Femur (tissue), 1 donor: Measurements from ENCODE around the gene RBMS2.
A peak's percentile ranks its signal among the peaks of the same experiment; 100 is the strongest.

Source experiments
- DNase-seq: peaks from one replicate; pipeline ENCODE4 v3.0.0-alpha.2; 2017

The RBMS2 gene

DNA sequence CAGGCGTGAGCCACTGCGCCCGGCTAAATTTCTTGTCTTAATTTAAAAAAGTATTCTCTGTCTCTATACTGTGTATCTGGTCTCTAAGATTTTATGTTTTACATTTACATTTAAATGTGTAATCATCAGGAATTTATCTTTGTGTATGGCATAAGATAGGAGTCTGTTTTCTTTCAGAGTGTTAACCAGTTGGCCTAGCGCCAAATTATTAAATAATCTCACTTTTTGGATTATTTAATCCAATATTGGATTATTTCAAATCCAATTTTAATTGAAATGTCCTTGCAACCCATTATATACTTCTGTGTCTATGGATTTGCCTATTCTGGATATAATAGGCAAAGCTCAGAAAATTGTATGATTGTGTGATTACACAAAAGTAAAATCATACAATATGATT is 63.5 kb downstream of the RBMS2 start:
- DNase-seq = no peak

DNA sequence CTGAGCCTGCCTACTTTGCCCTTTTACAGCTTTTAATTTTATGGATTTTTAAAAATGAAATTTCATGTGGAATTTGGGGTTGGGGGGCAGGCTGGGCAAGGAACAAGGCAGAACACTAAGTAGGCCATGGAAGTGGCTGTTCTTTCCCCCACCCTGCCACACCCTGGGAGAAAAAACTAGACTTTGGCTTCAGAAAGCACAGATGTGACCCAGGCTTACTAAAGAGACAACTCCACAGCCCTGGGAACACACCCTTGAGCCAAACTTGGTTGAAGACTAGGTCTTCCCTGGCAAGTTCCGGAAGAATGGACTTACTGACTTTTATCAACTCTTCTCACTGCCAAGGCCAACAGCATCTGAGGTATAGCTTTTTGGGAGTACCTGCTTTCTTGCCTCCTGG is 68.2 kb downstream of the RBMS2 start:
- no peak for DNase-seq

DNA sequence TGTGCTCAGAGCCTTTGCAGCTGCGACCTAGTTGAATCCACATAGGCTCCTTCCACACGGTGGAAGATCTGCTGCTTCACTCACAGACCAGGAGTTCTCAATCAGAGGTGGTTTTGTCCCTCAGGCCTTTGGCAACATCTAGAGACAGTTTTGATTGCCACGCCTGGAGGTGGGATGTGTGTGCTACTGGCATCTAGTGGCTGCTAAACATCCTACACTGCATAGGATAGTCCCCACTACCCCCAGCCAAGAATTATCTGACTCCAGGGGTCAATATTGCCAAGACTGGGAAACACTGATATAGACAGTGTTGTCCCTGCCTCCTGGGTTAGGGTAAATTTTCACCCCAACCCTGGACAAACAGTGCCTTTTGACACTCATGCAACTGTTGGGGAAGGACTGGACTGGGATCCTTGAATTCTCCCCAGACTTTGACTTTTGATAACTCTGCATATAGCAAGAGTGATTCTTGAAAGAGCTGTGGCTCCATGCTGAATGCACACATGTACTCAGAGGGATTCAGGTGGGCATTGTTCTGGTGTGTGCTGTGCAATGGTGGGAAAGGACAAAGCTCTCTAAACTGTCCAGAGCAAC is 68.7 kb downstream of the RBMS2 start:
- no peak for DNase-seq

DNA sequence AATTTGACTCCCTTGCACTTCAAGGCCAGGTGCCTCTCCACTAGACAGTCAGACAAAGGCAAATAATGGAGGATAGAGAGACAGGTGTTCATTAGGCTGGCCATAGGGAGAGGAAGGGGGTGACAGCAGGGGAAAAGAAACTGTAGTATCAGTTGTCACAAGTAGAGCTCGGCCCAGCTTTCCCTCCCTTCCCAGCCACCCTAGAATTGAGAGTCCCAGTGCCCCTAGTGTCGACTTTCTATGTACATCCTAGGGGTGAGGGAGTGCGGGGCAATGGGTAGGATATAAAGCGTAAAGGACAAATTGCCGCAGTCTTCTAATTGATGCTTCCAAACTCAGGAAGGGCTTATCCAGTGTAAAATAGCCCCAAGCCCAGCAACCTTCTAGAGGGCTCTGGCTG is 69.5 kb downstream of the RBMS2 start:
- no peak for DNase-seq

DNA sequence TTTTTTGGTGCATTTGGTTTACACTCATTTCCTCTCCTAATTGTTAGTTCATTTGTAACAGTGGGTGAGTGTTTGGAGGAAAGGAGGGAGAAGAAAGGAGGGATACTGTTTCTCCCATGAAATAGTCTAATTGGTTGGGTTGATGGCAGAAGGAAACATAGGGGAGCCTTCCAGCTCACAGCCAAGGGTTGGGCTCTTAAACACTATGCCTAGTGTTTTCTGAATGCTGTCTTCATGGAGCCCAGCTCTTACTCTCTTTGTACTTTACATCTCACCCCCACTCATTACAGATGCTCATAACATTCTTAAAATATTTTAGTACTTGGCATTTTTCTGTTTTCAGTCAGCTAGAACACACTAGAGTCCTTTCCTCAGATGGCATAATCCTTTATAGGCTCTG is 70.3 kb downstream of the RBMS2 start:
- DNase-seq = no peak

DNA sequence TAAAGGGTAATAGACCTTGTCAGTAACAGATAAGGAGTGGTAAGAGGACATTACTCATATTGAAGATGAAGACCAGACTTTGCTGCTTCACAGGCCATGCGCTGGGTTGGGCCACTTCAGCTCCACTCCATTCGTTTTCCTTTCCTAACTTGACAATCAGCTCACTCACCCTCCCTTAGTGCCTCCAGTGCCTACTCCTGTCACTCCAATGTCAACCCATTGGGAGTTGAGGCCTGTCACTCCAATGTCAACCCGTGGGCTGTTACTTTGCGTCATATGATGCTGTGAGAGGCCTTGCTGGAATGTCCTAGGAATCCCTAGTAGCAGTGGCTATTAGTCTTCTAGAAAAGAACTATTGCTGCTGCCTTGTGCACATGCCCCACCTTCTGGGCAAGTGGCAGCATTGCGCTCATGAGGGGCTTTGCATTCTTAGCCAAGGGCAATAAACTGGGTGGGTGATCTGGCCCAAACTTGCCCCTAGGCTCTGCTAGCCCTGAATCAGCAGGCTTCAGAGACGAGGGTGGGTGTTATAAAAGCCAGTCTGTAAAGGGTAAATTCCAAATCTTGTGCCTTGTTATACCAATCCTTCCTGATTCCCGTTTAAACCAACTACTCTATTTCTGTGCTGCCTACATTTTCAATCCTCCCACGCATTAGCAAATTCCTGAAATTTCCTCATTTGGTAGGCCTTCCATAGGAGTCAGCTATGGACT is 72.4 kb downstream of the RBMS2 start:
- peak; percentile 64 for DNase-seq

DNA sequence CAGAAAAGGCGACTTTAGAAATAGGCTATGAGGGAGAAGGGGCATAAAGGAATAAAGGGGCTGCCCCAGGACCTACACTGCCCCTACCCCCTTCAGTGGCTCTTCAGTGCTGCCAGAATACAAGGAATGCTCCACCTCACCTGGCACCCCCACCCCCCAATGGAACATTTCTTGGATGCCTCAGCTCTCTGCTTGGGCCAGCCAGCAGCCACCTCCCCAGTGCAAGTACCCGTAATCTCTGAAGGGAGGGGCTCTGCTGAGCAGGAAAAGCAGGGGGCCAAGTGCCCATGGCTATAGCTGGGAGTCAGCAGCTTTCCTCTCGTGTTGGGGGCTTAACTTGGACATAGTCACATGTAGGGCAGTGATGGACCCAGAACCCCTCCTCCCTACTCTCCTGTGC is 75.2 kb downstream of the RBMS2 start:
- no peak for DNase-seq

DNA sequence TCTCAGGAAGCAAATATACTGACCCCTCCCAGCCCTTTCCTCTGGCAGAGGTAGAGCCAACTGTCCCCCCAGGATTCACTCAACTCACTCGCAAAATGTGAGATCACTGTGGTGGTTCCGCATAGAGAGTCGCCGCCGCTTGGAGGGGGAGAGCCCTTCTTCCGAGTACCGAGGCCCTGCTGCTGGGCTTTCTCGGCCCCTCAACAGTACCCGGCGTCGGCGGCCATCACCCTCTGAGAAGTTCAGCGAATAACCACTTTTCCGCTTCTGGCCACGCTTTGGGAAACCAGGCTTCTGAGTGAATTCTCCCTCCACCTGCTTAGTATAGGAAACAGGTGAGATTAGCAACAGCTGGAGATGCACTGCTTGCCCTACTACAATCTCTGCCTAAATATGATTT is 77.4 kb downstream of the RBMS2 start:
- DNase-seq = no peak

DNA sequence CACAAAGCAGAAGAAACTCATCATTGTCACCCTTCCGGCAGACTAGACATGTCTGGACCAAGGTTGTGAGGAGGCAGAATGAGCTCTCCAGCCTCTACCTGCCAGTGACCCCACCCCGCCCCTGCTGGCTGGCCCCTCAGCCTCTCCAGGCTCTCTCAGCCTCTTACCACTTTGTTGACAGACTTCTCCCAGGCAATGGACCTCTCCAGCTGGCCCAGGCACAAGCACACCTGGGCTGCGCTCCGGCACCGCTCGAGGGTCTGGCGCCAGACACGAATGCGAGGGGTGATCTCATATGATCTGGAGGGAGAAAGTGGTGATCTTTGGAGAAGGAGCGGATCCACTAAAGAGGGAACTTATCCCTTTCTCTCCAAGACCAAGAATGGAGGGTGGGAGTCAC is 78.2 kb downstream of the RBMS2 start:
- no peak for DNase-seq

DNA sequence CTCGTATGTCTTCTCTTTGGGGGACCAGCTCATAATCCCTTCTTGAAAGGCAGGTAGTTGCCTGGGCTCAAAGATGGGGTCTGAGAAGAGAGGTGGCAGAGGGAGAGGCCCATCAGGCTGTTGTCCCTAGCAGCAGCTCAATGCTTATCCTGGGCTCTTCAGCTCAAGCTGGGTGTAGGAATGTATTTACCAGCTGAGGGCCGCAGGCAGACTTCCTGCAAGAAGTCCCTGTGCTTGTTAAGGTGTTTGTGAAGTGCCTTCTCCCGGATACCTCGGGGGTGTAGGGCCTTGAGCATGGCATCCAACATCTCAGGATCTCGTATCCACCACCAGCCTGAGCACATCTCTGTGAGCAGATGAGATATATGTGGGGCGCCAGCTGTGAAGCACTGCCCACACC is 79.1 kb downstream of the RBMS2 start:
- DNase-seq = no peak

DNA sequence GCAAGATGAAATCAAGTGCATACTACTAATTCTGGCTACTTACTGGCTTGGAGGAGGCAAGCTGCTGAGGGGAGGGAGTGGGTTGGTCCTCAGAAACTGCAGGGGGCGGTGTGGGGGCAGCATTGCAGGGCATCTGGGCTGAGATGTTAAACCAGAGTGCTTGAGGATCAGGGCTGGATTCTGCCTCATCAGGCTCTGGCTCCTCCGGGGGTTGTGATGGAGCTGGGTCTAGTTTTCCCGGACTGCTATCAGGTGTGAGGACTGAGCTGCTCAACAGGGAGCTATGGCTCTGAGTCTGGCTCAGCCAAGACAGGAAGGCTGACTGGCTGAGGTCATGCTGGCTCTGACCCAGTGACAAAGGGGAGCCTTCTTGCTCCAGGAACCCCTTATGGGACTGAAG is 79.9 kb downstream of the RBMS2 start:
- DNase-seq = no peak

DNA sequence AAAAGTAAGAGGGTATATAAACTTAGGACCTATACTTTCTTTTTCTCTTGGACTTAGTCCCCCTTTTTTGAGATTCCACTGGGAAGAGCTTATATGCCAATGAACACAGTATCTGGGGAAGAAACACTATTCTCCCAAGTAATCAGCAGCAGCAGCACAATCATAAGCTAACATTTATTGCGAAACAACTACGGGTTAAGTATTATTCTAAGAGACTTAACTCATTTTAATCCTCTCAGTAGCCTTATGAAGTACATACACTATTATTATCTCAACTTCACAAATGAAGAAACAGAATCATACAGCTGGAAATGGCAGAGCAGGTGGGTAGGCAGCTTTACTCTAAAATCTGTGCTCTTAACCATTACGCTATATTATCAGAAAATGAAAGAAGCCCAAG is 80.6 kb downstream of the RBMS2 start:
- no peak for DNase-seq

DNA sequence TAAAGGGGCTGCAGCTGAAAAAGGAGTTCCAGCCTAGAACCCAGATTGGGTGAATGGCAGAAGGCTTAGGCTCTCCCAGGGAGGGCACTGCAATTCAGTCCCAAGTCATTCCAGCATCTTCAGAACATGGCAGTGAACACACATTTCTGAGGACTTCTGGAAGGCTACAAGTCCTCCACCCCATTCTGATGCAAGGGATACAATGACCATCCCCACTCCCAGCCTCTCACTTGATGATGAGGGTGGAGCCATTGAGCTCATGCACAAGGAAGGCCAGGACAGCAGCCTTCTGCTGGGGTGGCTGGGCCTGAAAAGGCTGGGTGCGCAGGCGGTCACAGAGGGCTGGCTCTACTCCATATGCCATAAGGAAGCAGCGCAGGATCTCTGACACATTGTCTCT is 82.7 kb downstream of the RBMS2 start:
- no peak for DNase-seq

DNA sequence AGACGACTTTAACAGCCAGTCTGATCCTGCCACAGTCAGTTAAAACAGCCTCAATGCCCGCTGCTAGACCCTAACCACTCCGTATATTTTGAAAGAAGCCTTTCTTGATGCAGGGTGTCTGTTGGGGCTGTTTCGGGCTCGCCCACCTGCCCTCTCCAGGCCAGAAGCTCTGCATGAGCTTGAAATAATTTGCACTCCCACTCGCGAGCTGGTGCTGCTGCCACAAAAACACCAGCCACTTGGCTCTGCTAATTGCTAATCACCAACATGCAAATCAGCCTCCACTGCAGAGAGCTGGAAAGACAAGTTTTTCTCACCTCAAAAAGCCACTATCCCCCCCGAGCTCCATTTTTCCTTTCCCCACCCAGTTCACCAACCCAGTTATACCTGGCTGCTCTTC is 93.0 kb downstream of the RBMS2 start:
- no peak for DNase-seq

DNA sequence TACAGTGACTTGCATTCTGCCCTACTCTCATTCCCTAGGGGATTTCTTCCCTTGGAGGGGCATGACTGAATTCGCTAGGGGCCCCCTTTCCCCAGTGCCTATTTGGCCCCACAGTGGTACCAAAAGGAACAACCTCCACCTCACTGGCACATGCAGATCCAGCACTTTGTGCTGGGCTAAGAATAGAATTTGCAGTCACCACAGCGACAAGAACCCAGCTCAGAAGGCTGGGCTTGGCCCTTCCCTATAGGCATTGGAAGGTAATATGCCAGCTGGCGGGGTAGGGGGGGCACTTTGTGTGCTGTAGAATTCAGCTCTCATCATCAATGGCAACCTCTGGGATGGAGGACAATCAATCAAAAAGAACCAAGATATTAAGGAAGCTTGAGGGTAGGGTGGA is 94.6 kb downstream of the RBMS2 start:
- DNase-seq = no peak

DNA sequence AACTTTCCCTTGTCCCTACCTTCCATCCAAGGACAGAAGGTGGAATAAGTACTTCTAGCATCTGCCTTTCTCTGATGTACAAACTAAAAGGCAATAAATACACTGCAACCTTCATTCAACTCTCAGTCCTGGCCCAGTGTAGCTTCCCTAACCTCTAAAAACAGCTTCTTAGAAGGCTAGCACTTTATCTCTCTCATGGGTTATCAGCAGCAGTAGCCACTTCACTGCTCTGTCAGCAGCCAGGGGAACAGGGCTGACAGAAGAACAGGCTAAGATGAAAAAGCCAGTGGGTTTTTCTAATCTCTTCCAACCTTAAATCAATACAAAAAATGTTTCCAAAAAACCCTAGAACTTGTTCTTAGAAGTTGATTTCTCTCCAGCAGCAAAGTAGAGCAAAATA is 95.3 kb downstream of the RBMS2 start:
- DNase-seq = no peak

DNA sequence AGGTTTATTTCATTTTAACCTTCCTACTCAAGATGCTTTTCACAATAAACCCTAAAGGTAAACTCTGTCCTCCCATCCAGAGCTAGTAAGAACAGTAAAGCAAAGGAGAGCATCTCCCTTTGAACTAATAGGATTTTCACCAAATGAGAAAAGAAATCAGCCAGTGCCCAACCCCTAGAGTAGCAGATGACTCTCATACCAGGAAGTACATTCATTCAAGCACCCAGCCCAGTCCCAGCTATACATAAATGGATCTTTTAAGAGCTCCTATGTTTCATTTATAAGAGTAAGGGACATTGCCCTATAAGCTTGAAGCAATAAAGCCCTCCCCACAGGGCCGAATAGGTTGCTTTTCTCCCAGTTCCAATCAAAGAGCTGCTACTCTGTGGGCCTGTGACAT is 100.9 kb downstream of the RBMS2 start:
- DNase-seq = no peak

DNA sequence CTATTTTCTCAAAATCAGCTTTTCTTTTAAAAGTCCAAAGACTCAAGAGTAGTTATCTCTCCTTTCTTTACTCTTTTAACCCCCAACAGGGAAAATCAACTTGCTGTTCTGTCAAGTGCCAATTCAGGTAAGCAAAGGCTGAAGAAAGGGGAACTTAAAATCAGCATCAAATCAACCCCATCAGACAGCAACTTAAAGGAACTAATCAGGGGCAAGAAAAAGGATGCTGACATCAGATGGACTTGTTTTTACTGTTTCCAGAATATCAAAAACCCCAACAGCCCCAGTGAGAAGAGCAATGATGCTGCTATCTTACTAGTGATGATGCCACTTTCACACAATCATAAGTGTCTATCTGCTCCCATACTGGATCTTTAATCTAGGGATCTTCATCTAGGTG is 105.1 kb downstream of the RBMS2 start:
- DNase-seq = no peak

DNA sequence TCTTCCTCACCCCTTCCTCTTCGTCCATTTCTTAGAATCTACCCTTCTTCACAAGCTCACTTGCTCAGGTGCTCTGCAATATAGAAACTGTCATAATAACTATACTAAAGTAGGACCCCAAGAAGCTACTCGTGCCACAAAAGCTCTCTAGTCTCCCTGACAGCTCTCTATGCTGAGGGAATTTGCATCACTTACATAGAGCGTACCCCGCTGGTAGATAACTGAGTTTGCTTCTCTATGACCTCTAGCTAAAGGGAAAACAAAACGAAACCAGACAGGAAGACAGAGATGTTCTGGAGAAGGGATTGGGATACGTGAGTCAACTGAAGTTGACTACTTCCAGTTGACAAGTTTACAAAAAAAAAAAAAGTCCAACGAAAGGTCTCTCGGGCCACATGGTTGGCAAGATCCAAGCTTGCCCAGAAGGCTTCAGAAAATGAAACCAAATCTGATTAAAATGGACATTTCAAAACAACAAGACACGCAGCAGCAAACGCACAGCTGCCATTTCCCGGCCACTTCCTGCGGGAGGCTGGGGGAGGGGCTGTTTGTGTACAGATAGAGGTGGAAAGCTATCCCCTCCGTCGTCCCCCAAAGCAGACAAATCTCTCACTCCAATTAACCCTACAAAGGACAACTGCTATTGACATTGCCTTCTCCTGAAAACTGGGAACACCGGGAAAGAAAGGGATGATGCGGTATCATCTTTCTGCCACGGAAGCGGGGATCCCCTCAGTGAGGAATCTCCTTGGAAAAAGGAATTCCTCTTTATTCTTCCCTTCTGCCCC is 107.2 kb downstream of the RBMS2 start:
- peak; percentile 79 for DNase-seq

DNA sequence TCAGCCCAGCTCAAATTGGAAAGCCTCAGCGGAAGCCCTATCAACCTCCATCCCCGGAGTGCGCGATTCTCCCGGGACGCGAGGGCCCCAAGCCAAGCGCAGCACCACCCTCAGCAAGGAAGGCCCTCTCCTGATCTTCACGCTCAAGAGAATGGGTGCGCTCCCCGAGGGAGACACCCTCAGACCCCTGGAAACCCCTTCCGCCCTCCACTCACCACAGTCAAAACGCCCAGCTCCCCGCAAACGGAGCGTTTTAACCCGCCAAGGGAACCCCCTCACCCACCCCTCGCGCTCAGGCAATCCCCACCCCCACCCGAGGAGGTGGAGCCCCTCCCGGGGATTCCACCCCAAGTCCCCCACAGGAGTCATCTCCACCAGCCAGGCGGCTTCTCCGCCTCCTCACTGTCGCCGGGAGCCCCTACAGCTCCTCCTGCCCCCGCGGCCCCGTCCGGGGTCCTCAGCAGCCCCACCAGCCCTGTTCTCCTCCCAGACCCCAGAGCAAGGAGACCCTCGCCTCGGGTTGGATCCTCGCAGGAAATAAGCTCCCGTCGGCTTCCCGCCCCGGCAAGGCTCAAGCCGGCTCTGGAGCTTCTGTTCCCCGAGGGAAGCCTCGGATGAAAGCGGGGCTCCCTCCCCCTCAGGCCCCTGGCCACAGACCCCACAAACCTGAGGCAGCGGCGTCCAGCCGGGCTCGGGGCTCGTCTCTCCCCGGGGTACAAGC is 108.0 kb downstream of the RBMS2 start:
- DNase-seq = peak; percentile 38

DNA sequence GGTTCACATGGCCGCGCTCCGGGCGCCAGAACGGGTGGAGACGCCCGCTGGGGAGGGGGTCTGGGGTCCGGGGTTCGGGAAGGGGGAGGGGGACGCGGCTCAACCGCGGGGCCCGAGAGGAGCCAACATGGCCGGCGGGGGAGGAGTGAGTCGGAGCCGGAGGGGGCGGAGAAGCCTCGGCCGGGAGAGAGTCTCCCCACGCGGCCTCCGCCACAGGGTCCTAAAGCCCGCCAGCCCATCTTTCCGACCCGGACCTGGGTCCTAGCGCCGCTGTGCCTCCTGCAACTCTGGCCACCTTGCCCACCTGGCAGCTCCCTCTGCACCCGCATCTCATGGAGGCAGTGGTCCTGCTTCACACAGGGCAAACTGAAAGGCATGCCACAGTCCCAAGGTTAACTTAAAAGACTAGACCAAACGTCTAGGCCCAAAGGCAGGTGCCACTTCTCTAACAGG is 108.6 kb downstream of the RBMS2 start, which contains the start of gene BAZ2A:
BAZ2A (minus strand) TSS at position 147 of the 453 bp plus-strand sequence. CDS start 12,796 bp downstream, outside the sequence.
- peak; percentile 93 for DNase-seq

DNA sequence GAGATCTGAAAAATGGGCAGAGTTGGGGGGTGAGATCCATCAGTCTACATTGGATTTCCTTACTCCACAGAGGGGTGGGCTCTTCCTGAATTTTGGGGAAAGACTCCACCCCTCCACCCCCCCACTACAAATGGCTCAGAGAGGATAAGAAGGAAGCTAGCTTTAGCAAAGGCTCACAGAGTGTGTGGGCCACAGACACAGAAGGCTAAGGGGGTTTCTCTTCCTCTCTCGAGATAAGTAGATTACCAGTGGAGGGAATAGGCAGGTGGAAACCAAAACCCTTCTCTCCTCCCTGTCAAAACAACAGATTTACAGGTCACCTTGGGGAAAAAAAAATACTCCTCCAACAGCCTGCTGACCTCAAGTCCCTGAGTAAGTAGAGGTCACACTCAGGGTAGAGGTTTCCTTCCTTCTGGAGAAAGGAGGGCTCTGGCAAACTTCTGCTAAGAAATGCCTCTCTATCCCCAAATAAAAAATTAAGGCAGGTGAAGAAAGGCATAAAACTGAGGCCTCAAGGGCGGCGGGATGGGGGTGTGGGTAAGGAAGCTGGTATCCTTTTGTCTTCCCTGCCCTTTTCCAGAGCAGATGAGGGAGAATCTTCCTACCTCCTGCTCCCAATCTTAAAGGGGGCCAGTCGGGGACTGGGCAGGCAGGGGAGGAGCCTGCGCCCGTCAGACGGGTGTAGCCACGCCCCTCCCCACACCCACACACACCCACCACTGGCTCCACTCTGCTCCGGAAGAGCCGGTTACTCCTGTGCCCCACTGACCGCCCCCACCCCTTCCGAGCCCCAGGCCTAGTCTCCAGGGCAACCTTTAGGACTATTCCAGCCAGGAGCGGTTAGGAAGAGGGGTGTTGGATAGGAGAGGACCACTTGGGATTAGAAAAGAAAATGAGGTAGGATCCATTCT is 110.4 kb downstream of the RBMS2 start:
- peak; percentile 68 for DNase-seq
